Colon (tissue), 2 donors: Measurements from ENCODE around the gene KMT2E.

Experiments used
- FAIRE-seq: peaks from 2 replicates; lab custom pipeline; 2012; peaks lifted over from hg19 to GRCh38; lab: Jason Lieb, UNC
- donor health status: control.
- donor health status: control.

KMT2E gene

GRCh38 chr7:105130580-105130979 is 116.6 kb downstream of the KMT2E start:
- FAIRE-seq: no peak

- no peak for FAIRE-seq
Observed at GRCh38 chr7:105131033-105131656, 117.1 kb downstream of the KMT2E start.

- FAIRE-seq: no peak
Observed at GRCh38 chr7:105131890-105132289, 117.9 kb downstream of the KMT2E start.

- FAIRE-seq: no peak
Observed at GRCh38 chr7:105132335-105132734, 118.3 kb downstream of the KMT2E start.

- FAIRE-seq: no peak
Observed at GRCh38 chr7:105132835-105133234, 118.8 kb downstream of the KMT2E start.

GRCh38 chr7:105133358-105133757 is 119.4 kb downstream of the KMT2E start:
- no peak for FAIRE-seq

- no peak for FAIRE-seq
Observed at GRCh38 chr7:105133986-105134655, 120.1 kb downstream of the KMT2E start.

- FAIRE-seq: no peak
Observed at GRCh38 chr7:105136221-105136620, 122.2 kb downstream of the KMT2E start.

- no peak for FAIRE-seq
Observed at GRCh38 chr7:105137898-105138297, 123.9 kb downstream of the KMT2E start.

- no peak for FAIRE-seq
Observed at GRCh38 chr7:105139381-105139780, 125.4 kb downstream of the KMT2E start.

GRCh38 chr7:105141068-105141467 is 127.1 kb downstream of the KMT2E start:
- FAIRE-seq: no peak

GRCh38 chr7:105149827-105150226 is 135.8 kb downstream of the KMT2E start:
- FAIRE-seq: no peak

- FAIRE-seq: no peak
Observed at GRCh38 chr7:105151152-105151551, 137.1 kb downstream of the KMT2E start.

- FAIRE-seq: no peak
Observed at GRCh38 chr7:105153531-105153930, 139.5 kb downstream of the KMT2E start.

- no peak for FAIRE-seq
Observed at GRCh38 chr7:105154084-105154483, 140.1 kb downstream of the KMT2E start.

GRCh38 chr7:105156731-105157130 is 142.7 kb downstream of the KMT2E start:
- no peak for FAIRE-seq

- no peak for FAIRE-seq
Observed at GRCh38 chr7:105157278-105157677, 143.3 kb downstream of the KMT2E start.

- no peak for FAIRE-seq
Observed at GRCh38 chr7:105161366-105161765, 147.4 kb downstream of the KMT2E start.
